Hematopoietic multipotent progenitor cell treated with erythropoietin and hydrocortisone succinate and interleukin-3 and kit ligand, for 8 days (in vitro differentiated cells): ENCODE results near the gene DPYSL4.

ENCODE experiments used
- DNase-seq: peaks from one replicate; pipeline ENCODE4 v3.0.0-alpha.2; 2015

The DPYSL4 gene

DNA sequence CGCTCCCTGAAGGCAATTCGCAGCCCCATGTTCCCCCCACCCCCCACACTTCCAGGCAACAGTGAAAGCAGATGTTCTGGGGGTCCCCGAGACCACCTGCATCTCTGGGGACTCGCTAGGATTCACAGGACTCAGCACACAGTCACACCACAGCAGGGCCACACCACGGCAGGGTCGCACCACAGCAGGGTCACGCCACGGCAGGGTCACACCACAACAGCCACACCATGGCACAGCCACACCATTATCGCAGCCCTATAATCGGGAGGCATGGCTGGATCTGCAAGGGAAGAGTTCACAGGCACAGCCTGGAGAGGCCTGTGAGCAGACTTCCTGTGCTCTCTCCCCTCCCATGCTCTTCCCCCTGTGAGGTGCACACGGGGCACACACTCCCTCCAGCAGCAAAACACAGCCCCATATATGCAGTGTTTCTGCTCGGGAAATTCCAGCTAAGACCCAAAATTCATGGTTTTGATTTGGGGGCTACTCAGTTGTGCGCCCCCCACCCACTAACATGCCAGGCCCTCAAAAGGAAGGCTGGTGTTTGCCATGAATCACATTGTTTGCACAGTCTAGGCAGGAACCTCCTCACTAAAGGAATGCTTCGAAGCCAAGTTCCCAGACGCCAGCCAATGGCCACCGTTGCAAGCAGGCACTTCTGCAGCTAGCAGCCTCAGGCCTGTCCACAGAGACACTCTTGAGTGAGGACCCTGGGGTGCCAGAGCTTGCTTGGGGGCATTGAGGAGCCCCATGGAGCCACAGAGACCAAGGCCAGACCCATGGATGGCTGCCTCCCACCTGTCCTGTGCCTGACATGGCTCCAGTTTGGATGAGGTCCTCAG lies 7.0 kb upstream of the DPYSL4 start:
- DNase-seq = no peak

- no peak for DNase-seq
These were observed 6.0 kb upstream of the DPYSL4 start for GRCh38 chr10:132180736-132181135.

DNA sequence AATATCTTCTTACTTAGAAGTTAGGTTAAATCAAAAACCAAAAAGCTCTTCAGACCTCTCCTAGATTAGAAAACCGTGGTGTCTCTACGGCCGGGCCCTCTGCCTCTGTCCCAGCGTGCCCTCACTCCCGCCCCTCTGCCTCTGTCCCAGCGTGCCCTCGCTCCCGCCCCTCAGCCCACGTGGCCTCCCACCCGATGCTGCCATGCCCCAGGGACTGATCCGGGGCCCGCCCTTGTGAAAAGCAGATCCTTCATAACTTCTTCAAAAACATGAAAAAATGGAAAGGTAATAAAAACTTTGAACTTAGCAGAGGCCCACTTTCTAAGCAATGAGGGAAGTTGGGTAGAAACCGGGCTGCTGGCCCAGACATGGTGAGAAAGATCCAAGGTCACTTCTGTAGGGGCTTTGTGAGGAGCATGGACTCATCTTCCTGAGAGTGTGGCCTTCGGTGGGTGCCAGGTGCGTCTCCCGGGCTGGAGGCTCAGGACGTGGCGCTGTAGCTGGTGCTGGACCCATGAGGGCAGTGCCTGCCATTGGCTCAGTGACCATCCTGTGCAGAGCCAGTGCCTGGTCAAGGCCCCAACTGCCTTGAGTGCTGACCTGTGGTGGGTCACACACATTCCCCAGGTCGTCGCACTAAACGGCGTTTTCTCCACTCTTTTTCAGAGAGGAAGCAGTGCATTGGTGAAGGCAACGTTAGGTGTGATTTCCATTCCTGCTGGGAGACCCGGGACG lies 4.9 kb upstream of the DPYSL4 start:
- DNase-seq = no peak

DNA sequence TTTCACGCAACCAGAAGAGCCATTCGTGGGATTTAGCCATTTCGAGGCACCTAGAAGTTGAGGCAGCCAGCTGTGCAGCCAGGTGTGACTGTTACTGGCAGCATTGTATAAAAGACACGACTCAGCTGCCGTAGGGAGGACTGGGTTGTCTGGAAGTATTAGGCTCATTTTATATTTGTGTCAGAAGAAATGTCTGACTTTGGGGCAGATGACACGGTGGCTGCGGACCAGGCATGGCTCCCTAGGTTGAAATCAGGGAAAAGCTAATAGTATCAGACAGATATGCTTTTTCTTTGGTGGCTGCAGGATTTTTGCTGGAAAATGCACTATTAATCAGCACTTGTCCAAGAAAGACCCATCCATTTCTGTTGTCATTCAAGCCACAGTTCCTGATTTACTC lies 4.2 kb upstream of the DPYSL4 start:
- no peak for DNase-seq

- DNase-seq = no peak
These were observed 3.7 kb upstream of the DPYSL4 start for GRCh38 chr10:132183046-132183445.

DNA sequence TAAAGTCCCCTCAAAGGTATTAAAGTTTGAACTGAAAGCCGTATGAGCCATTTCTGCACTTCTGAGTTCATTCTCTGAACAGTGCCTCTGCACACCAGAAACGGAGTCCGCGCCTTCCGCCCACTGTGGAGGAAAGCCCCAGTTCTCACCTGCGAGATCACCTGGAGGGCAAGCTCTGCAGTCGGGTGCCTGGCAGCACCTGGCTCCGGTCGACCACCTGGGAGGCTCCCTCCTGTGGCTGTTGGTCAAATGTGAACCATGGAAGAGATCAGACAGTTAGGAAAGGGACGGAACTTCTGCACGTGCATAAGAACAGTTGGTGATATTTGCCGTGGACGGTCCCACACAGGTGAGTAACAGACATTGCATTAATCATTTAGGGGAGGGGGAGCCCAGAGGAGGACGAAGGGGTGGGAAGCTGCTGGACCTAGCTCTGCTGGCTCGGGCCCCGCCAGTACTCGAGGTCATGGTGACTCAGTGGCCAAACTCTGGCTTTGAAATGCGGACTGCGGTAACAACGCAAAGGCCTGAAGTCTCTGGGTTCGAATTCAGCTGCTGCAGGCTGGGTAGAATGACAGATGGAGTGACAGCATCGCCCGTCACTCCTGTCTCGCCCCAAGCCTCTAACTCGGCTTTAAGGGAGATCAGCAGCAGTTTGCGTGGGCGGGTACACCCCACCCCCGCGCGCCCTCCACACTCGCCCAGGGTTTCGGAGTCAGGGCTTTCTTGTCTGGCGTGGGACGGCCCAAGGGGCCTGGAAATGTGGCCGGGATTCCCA lies 1.7 kb upstream of the DPYSL4 start:
- DNase-seq = no peak

DNA sequence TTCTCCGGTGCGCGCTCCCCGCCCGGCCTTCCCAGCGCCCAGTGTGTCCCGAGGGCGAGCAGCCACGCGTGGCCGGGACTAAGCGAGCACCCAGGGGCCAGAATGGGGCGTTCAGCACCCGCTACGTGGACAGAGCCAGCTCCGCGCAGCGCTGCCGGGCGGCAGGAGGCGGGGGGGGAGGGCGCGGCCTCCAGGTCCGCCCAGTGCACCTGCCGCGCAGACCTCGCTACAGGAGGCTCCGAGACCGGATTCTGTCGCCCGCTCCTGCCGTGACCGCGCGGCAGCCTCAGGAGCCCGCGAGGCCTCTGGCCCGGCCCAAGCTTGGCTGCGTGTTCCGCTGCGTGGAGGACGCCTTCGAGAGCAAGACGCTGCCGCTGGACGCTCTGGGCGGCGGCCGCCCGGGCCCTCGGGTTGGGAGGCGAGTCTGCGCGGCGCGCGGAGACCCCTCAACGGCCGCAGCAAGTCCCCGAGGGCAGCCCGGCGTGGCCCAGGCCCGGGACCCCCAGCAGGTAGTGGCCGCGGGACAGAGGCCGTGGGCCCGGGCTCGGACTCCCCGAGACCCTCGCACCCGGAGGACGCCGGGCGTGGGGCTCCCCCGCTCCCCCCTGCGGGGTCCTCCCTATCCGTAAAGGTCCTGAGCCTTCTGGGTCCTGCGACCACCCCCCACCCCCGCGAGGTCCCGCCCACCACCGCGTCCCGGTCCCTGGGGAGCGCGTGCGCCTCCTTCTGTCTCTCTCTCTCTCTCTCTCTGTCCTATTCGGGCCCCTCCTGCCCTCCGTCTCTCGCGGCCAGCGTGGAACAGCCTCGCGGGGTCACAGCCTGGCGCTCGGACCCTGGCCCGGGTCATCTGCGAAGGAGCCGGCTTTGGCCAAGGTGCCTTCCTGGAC lies 904 bp upstream of the DPYSL4 start:
- DNase-seq = peak; percentile 19

- no peak for DNase-seq
These were observed 836 bp downstream of the DPYSL4 start for GRCh38 chr10:132187430-132188138.

DNA sequence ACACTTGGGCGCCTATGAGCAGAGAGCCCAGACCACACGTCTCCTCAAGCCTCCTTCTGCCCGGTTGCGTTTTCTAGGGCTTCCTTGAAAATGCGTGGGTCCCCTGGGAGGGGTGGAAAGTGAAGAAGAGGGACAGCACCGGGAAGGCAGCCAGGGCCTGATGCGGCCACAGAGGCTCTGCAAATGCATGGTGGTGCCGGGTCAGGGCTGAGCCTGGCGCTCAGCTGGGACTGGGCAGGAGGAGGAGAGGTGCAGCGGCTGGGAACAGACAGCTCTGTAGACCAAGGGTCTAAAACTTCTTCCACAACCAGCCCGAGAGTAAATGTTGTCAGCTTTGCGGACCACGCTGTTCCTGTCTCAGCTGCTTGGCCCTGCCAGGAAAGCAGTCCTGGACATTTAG lies 1.6 kb downstream of the DPYSL4 start:
- no peak for DNase-seq

- no peak for DNase-seq
These were observed 2.3 kb downstream of the DPYSL4 start for GRCh38 chr10:132189016-132189415.

- no peak for DNase-seq
These were observed 3.2 kb downstream of the DPYSL4 start for GRCh38 chr10:132189810-132190422.

- no peak for DNase-seq
These were observed 5.6 kb downstream of the DPYSL4 start for GRCh38 chr10:132192076-132192975.

DNA sequence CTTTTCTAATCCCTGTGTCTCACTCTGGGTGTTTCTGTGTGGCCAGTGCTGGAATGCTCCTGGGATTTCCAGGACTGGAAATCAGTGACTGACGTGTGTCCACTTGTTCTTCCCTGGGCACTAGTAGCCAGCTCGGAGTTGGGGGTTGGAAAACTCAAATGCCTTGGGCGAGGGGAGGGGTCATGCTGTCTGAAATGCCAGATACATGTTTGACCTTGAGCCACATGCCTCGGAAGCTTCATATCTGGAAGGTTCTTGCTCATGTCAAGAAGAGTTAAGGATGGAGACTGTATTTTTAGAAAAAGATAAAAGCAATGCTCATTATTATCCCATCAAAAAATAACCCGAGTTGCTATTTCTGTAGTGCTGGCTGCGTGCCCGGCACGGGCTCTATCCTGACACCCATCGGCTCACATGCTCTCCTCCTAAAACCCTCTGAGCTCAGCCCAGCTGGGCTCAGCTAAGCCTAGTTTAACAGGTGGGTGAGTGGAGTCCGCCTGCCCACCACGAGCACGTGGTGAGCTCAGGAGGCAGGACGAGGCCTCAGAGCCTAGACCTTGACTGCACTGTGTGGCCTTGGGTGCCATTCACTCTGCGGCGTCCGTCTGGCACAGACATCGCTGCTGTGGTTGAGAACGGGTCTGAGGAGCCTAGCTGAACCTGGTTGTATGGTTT lies 6.4 kb downstream of the DPYSL4 start:
- no peak for DNase-seq

GRCh38 chr10:132193907-132194552 lies 7.3 kb downstream of the DPYSL4 start:
- DNase-seq = peak; percentile 9

DNA sequence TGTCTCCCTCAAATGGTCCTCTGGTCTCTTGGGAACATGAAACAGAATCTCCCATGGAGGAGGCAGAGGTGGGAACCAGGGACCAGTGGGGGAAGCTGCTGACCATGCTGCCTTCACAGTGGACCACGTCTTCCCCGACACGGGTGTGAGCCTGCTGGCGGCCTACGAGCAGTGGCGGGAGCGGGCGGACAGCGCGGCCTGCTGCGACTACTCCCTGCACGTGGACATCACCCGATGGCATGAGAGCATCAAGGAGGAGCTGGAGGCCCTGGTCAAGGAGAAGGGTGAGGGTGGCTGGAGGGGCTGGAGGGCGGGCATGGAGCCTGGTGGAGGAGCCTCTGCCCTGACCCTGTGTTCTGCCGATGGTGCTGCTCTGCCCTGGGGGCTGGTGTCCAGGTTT lies 8.0 kb downstream of the DPYSL4 start:
- no peak for DNase-seq

DNA sequence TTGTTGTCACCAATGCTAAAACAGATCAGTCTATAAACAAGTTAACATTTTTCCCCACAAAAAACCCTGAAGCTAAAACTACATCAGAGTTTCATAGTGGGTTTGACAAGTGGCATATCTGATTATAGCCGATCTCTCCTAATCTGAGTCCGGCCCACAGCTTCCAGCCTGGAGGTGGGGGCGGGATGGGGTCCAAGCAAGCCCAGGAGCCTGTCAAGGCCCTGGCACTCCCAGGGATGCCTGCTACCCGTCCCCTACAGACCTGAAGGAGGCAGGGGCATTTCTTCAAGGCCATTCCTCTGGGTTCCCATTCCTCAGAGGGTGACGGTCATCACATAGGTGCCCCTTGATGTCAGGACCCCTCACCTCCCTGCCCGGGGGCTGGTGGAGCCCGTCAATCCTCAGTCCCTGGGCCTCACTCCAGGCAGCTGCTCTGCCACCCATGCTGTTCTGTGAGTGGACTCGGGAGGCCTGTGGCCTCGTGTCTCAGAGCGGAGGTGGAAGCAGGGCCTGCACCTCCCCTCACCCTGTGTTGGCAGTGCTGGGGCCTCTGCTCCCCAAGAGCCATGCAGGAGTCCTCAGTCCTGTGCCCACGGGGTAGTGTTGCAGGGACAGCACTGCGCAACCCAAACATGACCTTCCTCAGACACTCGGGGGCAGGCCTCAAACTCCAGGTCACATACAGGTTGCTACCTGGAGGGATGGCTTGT lies 8.8 kb downstream of the DPYSL4 start:
- DNase-seq = no peak

- no peak for DNase-seq
These were observed 9.7 kb downstream of the DPYSL4 start for GRCh38 chr10:132196178-132197113.
